ENCODE results near the gene IL34. TPM values are rescaled to one million over a fixed set of nuclear protein-coding genes. Genes with fewer than 3 reads are reported as not detected.
A peak's percentile ranks its signal among the peaks of the same experiment; 100 is the strongest.
"Not testable (repeated sequence)": the region's sequence is repeated elsewhere in the genome, so short reads cannot be mapped to it uniquely, and the experiment has no call there.

The IL34 gene
- polyA plus RNA-seq, 4 donors, result 1.5 to 25.2 (median 6.5) TPM; not detected in 1

- Histone ChIP-seq H3K27me3 (ENCODE audit: control insufficient read depth in 3 of 3, insufficient read depth in 3 of 3, low read length in 3 of 3) (no peaks in the 10 kb centered on the region), H3K9me3 (ENCODE audit: control insufficient read depth in 2 of 2, insufficient read depth in 1 of 2, low read depth in 1 of 2, low read length in 1 of 2) (peaks cover 0 to 6% of the 10 kb centered on the region in 2 donors), H3K36me3 (ENCODE audit: control insufficient read depth in 3 of 3, insufficient read depth in 2 of 3, low read depth in 1 of 3, low read length in 3 of 3) (peaks cover 0 to 3% (median 0%) of the 10 kb centered on the region in 3 donors), H3K27ac (ENCODE audit: low read depth in 1 of 3, low read length in 2 of 3) (peak overlapping the region in 1 of 3 donors; percentile 12), H3K4me3 (ENCODE audit: low read depth in 1 of 3, low read length in 3 of 3) (no peak overlapping the region), H3K4me1 (ENCODE audit: control insufficient read depth in 3 of 3, insufficient read depth in 2 of 3, low read depth in 1 of 3, low read length in 2 of 3) (no peaks in the 10 kb centered on the region)
- FAIRE-seq, result no peak
- WGBS, 3 donors, result 67 to 70% (median 70%) methylated on average over 5 of the region's 5 CpGs
- no peak for DNase-seq
Observed at GRCh38 chr16:70635336-70636016, 10.9 kb upstream of the IL34 start.

GRCh38 chr16:70638814-70639792 lies 7.3 kb upstream of the IL34 start:
- Histone ChIP-seq H3K4me3 (ENCODE audit: low read depth in 1 of 3, low read length in 3 of 3) (no peak overlapping the region), H3K4me1 (ENCODE audit: control insufficient read depth in 3 of 3, insufficient read depth in 2 of 3, low read depth in 1 of 3, low read length in 2 of 3) (no peaks in the 10 kb centered on the region), H3K27ac (ENCODE audit: low read depth in 1 of 3, low read length in 2 of 3) (peak overlapping the region in 1 of 3 donors; percentile 29), H3K36me3 (ENCODE audit: control insufficient read depth in 3 of 3, insufficient read depth in 2 of 3, low read depth in 1 of 3, low read length in 3 of 3) (peaks cover 0 to 3% (median 0%) of the 10 kb centered on the region in 3 donors), H3K9me3 (ENCODE audit: control insufficient read depth in 2 of 2, insufficient read depth in 1 of 2, low read depth in 1 of 2, low read length in 1 of 2) (no peaks in the 10 kb centered on the region), H3K27me3 (ENCODE audit: control insufficient read depth in 3 of 3, insufficient read depth in 3 of 3, low read length in 3 of 3) (no peaks in the 10 kb centered on the region)
- 62 to 72% (median 66%) methylated on average over 18 of the region's 18 CpGs for WGBS, 3 donors
- DNase-seq, result no peak
- no peak for FAIRE-seq

- Histone ChIP-seq H3K27ac (ENCODE audit: low read depth in 1 of 3, low read length in 2 of 3) (no peak overlapping the region), H3K27me3 (ENCODE audit: control insufficient read depth in 3 of 3, insufficient read depth in 3 of 3, low read length in 3 of 3) (no peaks in the 10 kb centered on the region), H3K4me1 (ENCODE audit: control insufficient read depth in 3 of 3, insufficient read depth in 2 of 3, low read depth in 1 of 3, low read length in 2 of 3) (no peaks in the 10 kb centered on the region), H3K9me3 (ENCODE audit: control insufficient read depth in 2 of 2, insufficient read depth in 1 of 2, low read depth in 1 of 2, low read length in 1 of 2) (no peaks in the 10 kb centered on the region), H3K36me3 (ENCODE audit: control insufficient read depth in 3 of 3, insufficient read depth in 2 of 3, low read depth in 1 of 3, low read length in 3 of 3) (peaks cover 0 to 15% (median 0%) of the 10 kb centered on the region in 3 donors), H3K4me3 (ENCODE audit: low read depth in 1 of 3, low read length in 3 of 3) (no peak overlapping the region)
- FAIRE-seq (no peak), DNase-seq (no peak)
- WGBS, 3 donors, result 71 to 94% (median 90%) methylated on average over 1 of the region's 1 CpG
Observed at GRCh38 chr16:70642633-70643032, 3.7 kb upstream of the IL34 start.

GRCh38 chr16:70643264-70643663 lies 3.1 kb upstream of the IL34 start:
- not testable (repeated sequence) for H3K9me3 ChIP-seq (ENCODE audit: control insufficient read depth in 2 of 2, insufficient read depth in 1 of 2, low read depth in 1 of 2, low read length in 1 of 2); H3K27ac ChIP-seq (ENCODE audit: low read depth in 1 of 3, low read length in 2 of 3); H3K4me3 ChIP-seq (ENCODE audit: low read depth in 1 of 3, low read length in 3 of 3); H3K27me3 ChIP-seq (ENCODE audit: control insufficient read depth in 3 of 3, insufficient read depth in 3 of 3, low read length in 3 of 3); H3K4me1 ChIP-seq (ENCODE audit: control insufficient read depth in 3 of 3, insufficient read depth in 2 of 3, low read depth in 1 of 3, low read length in 2 of 3); FAIRE-seq; DNase-seq
- 78 to 85% (median 81%) methylated on average over 7 of the region's 7 CpGs for WGBS, 3 donors
- peaks cover 0 to 19% (median 0%) of the 10 kb centered on the region in 3 donors for H3K36me3 ChIP-seq (ENCODE audit: control insufficient read depth in 3 of 3, insufficient read depth in 2 of 3, low read depth in 1 of 3, low read length in 3 of 3)

GRCh38 chr16:70644763-70645597 lies 1.4 kb upstream of the IL34 start:
- Histone ChIP-seq H3K9me3 (ENCODE audit: control insufficient read depth in 2 of 2, insufficient read depth in 1 of 2, low read depth in 1 of 2, low read length in 1 of 2) (no peaks in the 10 kb centered on the region), H3K27ac (ENCODE audit: low read depth in 1 of 3, low read length in 2 of 3) (no peak overlapping the region), H3K4me3 (ENCODE audit: low read depth in 1 of 3, low read length in 3 of 3) (no peak overlapping the region), H3K4me1 (ENCODE audit: control insufficient read depth in 3 of 3, insufficient read depth in 2 of 3, low read depth in 1 of 3, low read length in 2 of 3) (no peaks in the 10 kb centered on the region), H3K27me3 (ENCODE audit: control insufficient read depth in 3 of 3, insufficient read depth in 3 of 3, low read length in 3 of 3) (no peaks in the 10 kb centered on the region), H3K36me3 (ENCODE audit: control insufficient read depth in 3 of 3, insufficient read depth in 2 of 3, low read depth in 1 of 3, low read length in 3 of 3) (peaks cover 0 to 26% (median 0%) of the 10 kb centered on the region in 3 donors)
- 71 to 79% (median 75%) methylated on average over 10 of the region's 10 CpGs for WGBS, 3 donors
- DNase-seq, result no peak
- FAIRE-seq, result no peak

- Histone ChIP-seq H3K9me3 (ENCODE audit: control insufficient read depth in 2 of 2, insufficient read depth in 1 of 2, low read depth in 1 of 2, low read length in 1 of 2) (no peaks in the 10 kb centered on the region), H3K27me3 (ENCODE audit: control insufficient read depth in 3 of 3, insufficient read depth in 3 of 3, low read length in 3 of 3) (no peaks in the 10 kb centered on the region), H3K36me3 (ENCODE audit: control insufficient read depth in 3 of 3, insufficient read depth in 2 of 3, low read depth in 1 of 3, low read length in 3 of 3) (peaks cover 0 to 33% (median 0%) of the 10 kb centered on the region in 3 donors), H3K4me3 (ENCODE audit: low read depth in 1 of 3, low read length in 3 of 3) (no peak overlapping the region), H3K27ac (ENCODE audit: low read depth in 1 of 3, low read length in 2 of 3) (no peak overlapping the region), H3K4me1 (ENCODE audit: control insufficient read depth in 3 of 3, insufficient read depth in 2 of 3, low read depth in 1 of 3, low read length in 2 of 3) (no peaks in the 10 kb centered on the region)
- 83 to 90% (median 83%) methylated on average over 15 of the region's 15 CpGs for WGBS, 3 donors
- DNase-seq (no peak), FAIRE-seq (no peak)
Observed at GRCh38 chr16:70647441-70648359, 1.3 kb downstream of the IL34 start.

- no peak for FAIRE-seq
- peaks cover 0 to 33% (median 0%) of the 10 kb centered on the region in 3 donors for H3K36me3 ChIP-seq (ENCODE audit: control insufficient read depth in 3 of 3, insufficient read depth in 2 of 3, low read depth in 1 of 3, low read length in 3 of 3)
- no peaks in the 10 kb centered on the region for H3K27me3 ChIP-seq (ENCODE audit: control insufficient read depth in 3 of 3, insufficient read depth in 3 of 3, low read length in 3 of 3)
- H3K4me1 ChIP-seq (ENCODE audit: control insufficient read depth in 3 of 3, insufficient read depth in 2 of 3, low read depth in 1 of 3, low read length in 2 of 3), result no peaks in the 10 kb centered on the region
- H3K4me3 ChIP-seq (ENCODE audit: low read depth in 1 of 3, low read length in 3 of 3), result no peak overlapping the region
- no peak for DNase-seq
- WGBS, 3 donors, result 79 to 87% (median 85%) methylated on average over 6 of the region's 6 CpGs
- H3K9me3 ChIP-seq (ENCODE audit: control insufficient read depth in 2 of 2, insufficient read depth in 1 of 2, low read depth in 1 of 2, low read length in 1 of 2), result no peaks in the 10 kb centered on the region
- H3K27ac ChIP-seq (ENCODE audit: low read depth in 1 of 3, low read length in 2 of 3), result no peak overlapping the region
Observed at GRCh38 chr16:70648606-70649005, 2.2 kb downstream of the IL34 start.
